NOMO-1 treated with DMSO at 0.1 percent for 48 hours (cell line): ENCODE data around the gene CTXN1.
"Not testable (repeated sequence)": the region's sequence is repeated elsewhere in the genome, so short reads cannot be mapped to it uniquely, and the experiment has no call there.

ENCODE experiments used
- DNase-seq: peaks from one replicate; lab custom pipeline; 2025; ENCODE audit not compliant: unreplicated experiment; lab: John Stamatoyannopoulos, UW

The CTXN1 gene

GRCh38 chr19:7926021-7926726 is at the start of gene CTXN1:
Gene CTXN1 (minus strand): TSS chr19:7926135. CDS start chr19:7925538, 597 bp downstream.
- DNase-seq, result no peak

- no peak for DNase-seq
These were observed 49.1 kb upstream of the CTXN1 start for GRCh38 chr19:7975037-7975436.

- no peak for DNase-seq
These were observed 47.9 kb upstream of the CTXN1 start for GRCh38 chr19:7973883-7974282.

DNA sequence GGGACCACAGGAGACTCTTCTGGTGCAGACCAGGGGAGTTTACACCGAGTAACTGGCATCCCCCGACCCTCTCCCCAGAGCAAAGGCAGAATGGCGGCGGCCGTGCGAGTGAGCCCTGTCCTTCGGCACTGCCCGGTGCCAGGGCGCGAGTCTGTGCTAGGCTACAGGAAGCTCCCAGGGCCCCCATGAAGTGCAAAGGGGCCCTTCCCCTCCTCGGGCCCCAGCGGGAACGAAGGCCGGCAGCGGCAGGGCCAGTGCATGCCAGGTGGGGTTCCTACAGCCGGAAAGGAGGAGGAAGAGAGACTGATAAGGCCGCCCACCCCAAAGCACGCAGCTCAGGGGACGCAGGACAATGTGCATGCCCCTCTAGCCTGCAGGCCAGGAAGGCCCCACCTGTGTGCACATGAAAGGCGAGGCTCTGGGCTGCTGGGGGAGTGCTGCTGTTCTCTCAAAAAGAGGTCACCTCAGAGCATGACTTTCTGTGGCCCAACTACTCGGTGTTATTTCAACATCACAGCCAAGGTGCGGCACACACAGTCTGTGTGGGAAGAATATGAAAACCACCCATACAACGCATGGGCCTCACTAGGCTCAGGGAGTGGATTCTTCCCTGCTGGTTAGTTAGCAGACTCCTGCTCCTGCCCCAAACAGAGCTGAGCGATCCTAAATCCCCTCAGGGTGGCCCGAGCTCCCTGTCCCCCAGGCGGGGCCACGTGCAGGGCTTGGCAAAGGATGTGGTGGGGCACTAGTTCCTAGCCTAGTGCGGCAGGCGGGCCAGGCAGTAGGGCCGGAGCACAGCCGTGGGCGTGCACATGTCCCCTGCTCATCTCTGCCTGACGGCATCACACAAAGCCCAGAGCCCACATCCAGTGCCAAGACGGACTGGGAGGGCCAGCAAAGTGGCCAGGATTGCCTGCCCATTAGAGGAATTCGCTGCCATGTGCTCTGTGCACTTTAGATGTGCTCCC is 45.9 kb upstream of the CTXN1 start:
- no peak for DNase-seq

DNA sequence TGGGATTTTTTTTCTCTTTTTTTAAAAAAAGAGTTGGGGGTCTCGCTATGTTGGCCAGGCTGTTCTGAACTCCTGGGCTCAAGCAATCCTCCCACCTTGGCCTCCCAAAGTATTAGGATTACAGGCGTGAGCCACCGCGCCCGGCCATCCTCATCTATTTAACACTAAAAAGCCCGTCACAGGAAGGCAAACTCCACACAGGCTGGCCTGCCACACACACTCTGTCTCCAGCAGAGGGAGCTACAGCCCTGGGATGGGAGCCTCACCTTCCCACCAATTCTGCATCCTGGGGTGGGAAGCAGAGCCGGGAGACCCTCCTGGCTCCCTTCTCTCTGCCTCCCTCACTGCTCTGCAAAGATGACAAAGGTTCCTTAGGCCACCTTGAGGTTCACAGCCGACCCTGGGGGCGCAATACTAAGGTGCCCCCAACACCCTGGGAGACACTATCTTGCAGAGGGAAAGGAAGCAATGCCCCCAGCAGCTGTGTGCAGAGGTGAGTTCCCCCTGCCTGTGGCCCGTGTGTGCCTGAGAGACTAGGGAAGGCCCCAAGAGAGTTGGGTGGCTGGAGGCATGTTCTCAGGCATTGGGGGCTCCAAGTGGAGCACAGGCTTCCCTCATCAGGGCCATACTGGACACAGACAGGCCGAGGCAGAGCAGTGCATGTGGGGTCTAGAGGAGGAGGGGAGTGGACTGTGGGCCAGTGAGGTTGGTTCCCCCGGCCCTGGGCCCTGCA is 44.9 kb upstream of the CTXN1 start:
- no peak for DNase-seq

GRCh38 chr19:7969555-7969939 is 43.6 kb upstream of the CTXN1 start:
- no peak for DNase-seq

GRCh38 chr19:7968796-7969554 is 43.0 kb upstream of the CTXN1 start:
- no peak for DNase-seq

- DNase-seq, result no peak
These were observed 42.3 kb upstream of the CTXN1 start for GRCh38 chr19:7968008-7968795.

DNA sequence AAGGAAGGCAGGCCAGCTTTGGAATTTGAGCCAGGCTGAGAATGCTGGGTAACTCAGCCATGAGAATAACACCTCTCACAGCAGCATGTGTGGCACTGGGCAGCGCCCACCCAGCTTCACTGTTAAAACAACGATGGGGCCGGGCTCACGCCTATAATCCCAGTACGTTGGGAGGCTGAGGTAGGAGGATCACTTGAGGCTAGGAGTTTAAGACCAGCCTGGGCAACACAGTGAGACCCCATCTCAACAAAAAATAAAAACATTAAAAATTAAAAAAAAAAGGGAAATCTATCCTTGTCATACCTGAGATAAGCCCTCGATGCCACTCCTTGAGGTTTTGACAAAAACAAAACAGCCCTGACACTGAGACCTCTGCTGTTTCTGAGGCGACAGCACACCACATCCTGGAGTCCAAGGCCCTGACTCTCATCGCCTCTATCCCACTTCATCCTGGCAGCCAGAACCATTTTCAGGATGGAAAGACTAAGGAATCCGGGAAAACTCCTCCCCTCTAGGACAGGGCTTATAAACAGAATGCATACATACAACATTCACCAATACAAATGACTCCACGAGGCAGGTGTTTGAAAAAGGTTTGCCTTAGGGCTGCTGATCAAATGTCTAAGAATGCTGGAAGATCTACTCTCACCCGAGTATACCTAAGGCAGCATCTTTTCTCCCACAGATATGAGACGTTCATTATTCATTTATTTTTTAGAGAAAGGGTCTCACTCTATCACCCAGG is 40.2 kb upstream of the CTXN1 start:
- DNase-seq, result no peak

- no peak for DNase-seq
These were observed 39.4 kb upstream of the CTXN1 start for GRCh38 chr19:7965259-7965841.

- DNase-seq, result no peak
These were observed 37.6 kb upstream of the CTXN1 start for GRCh38 chr19:7963566-7963965.

DNA sequence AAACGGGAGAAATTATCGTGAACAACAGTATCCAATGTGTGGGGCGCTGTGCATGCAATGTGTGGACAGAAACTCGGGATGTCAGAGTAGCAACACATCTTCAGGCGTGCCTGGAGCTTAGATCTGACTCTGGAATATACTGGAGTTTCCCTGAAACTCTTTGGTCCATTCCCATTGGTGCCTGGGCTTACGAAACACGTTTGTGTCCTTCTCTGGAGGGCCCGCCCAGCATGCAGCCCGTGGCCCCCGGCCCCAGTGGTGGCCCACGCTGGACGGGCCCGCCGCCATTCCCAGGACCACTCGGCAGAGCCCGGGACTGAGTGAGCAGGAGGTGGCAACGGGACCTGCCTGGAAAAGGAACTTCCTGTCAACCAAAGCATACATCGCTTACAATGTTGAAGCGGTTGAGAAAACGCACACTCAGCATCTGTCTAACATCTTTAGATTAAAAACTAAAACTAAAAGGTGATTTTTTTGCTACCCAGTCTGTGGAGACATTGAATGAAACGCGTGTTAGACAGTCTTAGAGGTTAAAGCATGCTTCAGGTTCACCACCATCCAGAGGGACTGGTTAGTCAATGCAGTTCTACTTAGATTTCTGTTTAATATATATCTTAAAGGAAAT is 36.8 kb upstream of the CTXN1 start:
- no peak for DNase-seq

GRCh38 chr19:7961920-7962626 is 36.1 kb upstream of the CTXN1 start:
- DNase-seq, result no peak

DNA sequence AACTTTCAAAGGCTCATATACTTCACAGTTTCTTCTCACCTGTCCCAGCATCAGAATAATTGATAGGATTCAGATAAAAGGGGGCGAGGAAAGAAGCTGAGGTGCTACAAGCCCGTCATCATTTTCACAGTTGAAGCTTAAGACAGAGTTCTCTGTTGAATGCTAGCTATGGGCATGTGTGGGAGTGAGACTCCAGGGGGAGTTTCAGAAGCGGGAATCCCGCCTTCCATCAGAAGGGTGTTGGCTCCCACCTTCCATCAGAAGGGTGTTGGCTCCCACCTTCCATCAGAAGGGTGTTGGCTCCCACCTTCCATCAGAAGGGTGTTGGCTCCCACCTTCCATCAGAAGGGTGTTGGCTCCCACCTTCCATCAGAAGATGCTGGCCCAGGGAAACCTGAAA is 35.1 kb upstream of the CTXN1 start:
- DNase-seq, result not testable (repeated sequence)

DNA sequence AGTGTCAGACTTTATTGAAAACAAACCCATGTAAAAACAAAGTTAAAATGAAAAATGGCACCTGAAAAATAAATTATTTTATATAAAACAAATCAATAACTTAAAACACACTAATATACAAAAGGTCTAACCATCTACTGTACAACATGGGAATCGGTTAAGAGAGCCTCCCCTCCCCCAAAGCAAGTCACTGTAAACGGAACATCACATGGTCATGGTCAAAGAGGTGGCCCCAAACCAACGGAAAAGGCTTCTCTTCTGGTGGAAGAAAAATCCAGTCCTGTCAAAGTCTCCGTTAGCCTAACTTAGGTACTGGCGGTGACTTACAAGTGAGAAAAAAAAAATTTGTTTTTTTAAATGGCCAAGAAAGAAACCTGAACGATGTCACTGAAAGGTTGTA is 33.3 kb upstream of the CTXN1 start:
- no peak for DNase-seq

- no peak for DNase-seq
These were observed 29.8 kb upstream of the CTXN1 start for GRCh38 chr19:7955696-7956095.

GRCh38 chr19:7953576-7953975 is 27.6 kb upstream of the CTXN1 start:
- DNase-seq, result no peak

DNA sequence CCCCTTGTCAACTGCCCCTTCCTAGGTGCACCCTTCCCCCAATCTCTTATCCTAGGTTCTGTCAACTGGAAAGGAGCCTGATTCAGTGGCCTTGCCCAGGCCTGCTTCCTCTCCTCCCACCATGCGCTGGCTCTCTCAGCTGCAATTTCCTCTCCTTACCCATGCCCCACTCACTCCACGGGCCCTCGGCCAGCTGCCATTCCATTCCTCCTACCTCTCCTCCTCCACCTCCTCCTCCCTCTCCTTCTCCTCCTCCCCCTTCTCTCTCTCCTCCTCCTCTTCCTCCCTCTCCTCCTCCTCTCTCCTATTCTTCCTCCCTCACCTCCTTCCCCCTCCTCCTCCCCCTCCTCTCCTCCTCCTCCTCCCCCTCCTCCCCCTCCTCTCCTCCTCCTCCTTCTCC is 27.1 kb upstream of the CTXN1 start:
- DNase-seq, result no peak
